Activated T-cell treated with anti-CD3 and anti-CD28 coated beads for 24 hours (primary cell): ENCODE data around the gene HDHD3.

ENCODE experiments used
- DNase-seq: peaks from one replicate; pipeline ENCODE4 v3.0.0-alpha.2; 2020; ENCODE audit warnings: low read depth

HDHD3 gene

DNA sequence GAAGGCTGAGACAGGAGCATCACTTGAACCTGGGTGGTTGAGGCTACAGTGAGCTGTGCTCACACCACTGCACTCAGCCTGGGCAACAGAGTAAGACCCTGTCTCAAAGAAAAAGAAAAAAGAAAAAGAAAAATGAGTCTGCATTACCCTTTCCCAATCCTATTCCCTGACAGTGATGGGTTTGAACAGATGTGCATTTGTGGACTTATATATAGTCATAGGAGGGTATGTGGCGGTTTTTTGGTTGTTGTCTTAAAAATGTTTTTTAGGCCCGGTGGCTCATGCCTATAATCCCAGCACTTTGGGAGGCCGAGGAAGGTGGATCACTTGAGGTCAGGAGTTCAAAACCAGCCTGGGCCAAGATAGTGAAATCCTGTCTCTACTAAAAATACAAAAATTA is 13.4 kb downstream of the HDHD3 start:
- no peak for DNase-seq

DNA sequence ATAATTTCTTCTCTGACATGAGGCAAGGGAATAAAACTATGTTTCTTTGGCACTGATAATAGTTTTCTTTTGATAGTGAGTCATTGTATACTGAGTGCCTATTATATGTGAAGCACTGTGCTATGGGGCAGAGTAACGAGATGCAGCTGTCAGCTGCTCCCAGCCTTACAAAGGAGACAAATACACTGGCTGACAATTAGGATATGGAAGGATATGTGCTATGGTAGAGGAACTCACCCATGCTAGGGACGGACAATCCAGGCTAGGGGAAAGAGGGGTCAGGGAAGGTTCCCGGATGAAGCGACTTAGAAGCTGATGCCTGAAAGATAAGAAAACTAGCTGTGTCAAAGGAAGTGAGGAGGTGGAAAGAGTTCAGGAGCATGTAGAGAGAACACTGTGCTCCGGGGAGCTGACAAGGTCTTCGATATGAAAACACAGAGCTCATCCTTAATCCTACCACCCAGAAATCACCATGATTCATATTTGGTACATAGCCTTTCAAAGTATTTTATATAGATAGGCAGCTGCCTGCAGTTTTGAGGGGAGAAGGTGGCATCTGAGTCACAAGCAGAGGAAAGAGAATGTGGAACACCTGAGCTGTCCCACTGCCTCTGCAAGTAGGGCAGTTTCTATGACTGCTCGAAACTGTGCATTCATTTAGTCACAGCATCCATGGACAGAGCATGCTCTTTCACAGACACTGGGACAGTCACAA is 15.3 kb downstream of the HDHD3 start:
- no peak for DNase-seq

DNA sequence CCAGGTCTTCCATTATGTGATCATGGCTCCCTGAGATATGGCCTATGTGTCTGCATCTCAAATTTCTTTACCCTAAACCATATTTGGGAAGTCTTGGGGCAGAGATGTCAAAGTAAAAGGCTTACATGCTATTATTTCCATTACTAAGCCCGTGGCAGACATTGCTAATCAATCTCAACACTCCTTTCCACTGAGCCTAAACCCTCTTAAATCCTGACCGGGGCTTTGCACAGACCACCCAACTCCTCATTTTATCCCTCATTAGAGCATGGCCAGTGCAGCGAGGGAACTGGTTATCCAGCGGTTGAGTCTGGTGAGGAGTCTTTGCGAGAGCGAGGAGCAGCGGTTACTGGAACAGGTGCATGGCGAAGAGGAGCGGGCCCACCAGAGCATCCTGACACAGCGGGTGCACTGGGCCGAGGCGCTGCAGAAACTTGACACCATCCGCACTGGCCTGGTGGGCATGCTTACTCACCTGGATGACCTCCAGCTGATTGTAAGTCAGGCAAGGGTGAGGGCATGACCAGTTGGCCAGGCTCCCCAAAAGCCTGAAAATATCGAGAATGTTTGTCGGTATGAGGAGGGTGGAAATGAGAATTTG is 16.4 kb downstream of the HDHD3 start:
- no peak for DNase-seq

DNA sequence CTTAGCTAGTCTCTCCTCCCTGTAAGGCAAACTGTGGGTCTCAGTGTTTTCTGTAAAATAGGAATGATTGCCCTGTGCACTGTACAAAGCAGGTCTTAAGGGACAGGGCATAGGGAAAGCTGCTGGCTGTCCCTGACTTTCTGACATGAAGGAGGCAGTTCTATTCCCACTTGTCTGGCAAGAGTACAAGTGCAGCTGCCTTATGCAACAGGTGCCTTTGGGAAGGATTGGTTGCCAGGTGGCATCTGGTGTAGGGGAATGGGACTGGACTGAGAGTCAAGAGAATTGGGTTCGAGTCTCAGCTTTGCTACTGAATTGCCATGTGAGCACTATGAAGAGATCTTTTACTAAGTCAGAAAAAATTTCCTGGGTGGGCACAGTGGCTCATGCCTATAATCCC is 17.4 kb downstream of the HDHD3 start:
- DNase-seq = no peak

DNA sequence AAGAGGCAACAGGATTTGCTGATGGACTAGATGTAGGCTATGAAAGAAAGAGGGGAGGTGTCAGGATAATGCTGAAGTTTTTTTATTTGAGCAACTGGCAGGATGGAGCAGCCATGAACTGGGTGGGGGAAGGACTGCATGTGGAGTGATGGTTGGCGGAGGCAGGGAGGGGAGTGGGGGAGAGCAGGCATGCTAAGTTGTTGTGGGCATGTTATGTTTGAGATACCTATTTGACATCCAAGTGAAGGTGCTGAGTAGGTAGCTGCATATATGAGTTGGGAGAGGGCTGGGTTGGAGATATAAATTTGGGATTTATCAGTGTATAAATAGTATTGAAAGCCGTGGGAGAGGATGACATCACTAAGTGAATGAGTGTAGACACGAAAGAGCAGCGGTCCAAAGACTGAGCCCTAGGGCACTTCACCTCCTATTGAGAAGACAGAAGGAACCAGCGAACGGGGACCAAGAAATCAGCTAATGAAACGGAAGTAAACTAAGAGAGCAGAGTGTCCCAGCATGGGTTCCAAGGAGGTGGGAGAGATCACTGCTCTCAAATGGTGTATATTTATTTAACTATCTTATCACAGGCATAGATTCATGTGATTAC is 20.0 kb downstream of the HDHD3 start:
- no peak for DNase-seq

DNA sequence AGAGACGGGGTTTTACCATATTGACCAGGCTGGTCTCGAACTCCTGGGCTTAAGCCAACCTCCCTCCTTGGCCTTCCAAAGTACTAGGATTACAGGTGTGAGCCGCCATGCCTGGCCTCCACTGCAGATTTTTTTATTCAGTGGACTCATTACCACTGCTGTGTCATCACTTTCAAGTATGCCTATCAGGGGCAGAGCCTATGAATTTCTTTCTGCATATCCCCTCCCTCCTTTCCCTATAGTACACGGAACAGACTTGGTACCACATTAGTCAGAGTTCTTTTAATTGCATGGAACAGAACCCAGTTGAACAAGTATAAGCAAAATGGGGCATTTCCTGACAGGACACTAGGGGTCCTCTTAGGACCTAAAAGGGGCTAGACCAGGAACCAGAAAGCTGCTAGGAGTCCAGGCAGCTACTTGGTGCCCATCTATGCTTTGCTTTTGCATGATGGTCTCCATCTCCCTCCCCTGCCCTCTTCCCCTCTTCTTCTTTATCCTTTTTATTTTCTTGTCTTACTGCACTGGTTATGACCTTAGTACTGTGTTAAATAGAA is 21.7 kb downstream of the HDHD3 start:
- no peak for DNase-seq

DNA sequence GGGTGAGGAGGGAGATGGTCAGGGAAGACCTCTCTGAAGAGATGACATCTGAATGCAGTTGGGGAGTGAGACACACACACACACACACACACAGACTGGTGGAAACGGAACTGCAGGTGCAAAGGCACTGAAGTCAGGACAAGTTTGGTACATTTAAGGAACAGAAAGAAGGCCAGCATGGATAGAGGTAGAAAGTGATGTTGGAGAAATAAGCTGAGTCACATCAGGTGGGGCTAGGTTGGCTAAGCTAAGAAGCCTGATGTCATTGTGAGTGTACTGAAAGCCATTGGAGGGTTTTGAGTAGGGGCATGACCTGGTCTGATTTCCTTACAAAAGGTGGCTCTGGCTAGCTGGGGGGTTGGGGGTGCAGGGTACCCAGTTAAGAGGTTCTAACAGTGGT is 24.4 kb downstream of the HDHD3 start:
- DNase-seq = no peak

DNA sequence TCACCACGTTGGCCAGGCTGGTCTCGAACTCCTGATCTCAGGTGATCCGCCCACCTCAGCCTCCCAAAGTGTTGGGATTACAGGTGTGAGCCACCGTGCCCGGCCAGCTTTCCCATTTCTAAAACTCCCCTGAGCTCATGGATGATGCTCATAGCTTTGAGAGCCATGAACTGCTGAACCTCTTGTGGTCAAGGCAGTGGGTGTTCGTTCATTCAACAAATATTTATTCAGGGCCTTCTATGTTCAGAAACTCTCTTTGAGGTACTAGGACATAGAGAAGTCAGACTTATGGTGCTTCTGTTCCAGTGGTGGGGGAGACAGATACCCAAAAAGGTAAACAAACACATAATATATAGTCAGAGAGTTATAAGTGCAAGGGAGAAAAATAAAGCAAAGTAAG is 24.8 kb downstream of the HDHD3 start:
- no peak for DNase-seq

DNA sequence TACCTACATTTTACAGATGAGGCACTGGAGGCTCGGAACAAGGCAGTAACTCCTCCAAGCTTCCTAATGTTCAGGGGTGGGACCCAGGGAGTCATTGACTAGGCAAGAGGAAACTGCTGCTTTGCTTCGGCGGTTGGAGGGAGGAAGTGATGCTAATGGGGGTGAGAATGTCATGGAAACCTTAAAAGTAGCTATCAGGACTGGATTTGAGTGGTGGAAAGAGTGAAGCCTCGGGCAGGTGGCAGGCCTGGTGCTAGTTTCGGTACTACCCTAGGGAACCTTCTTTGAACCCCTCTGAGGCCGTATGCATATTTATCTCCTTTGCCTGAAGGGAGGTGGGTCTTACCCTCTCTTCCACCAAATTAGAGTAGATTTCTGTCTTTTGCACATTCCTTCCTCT is 25.8 kb downstream of the HDHD3 start:
- no peak for DNase-seq

DNA sequence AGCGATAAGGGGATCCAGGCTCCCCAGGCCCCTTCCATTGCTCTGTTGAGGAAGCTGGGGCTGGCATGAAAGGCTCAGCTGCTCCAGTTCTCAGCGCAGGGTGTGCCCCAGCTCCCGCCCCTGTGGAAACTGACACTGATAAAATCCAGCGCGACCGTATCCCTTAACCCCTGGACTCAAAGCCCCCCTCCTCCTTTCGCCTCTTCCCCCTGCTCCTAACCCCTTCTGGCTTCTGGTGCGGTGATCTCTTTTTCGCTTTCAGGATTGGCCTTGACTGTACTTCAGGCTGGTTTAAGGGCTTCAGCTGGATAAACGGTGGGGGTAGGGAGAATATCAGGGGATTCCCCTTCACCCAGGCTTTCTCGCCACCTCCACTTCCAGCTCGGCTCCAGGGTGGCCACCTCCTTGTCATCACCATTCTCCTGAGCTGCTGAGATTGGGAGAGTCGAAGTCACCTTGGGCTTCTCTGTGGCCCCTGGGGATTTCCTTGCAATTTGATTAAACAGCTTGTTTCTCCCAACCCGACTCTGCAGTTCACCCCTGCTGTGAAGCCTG is 26.6 kb downstream of the HDHD3 start:
- no peak for DNase-seq

DNA sequence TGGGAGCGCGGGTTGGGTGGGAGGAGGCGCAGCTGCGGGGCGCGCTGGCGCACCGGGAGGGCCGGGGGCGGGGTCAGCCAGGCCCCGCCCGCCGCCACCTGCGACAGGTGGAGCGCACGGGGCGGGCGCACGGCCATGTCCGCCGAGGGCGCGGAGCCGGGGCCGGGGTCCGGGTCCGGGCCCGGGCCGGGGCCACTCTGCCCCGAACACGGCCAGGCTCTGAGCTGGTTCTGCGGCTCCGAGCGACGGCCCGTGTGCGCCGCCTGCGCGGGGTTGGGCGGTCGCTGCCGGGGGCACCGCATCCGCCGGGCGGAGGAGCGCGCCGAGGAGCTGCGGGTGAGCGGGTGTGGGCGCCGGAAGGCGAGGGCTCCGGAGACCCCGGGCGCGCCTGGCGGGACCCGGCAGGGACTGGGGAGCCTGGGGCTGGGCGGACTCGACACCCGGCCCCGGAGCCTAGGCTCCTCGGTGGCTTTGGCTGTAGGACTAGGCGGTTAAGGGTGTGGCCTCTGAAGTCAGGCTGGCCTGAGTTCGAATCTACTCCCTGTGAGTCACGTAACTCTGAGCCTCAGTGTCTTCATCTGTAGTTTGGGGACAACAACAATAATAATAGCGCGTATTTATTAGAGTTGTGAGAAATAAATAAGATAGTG is 27.2 kb downstream of the HDHD3 start, which contains the start of gene BSPRY:
Gene BSPRY, plus strand, starts transcription at position 97 of the 650 bp plus-strand sequence. Its CDS starts 39 bp downstream, at position 136.
- DNase-seq = no peak

DNA sequence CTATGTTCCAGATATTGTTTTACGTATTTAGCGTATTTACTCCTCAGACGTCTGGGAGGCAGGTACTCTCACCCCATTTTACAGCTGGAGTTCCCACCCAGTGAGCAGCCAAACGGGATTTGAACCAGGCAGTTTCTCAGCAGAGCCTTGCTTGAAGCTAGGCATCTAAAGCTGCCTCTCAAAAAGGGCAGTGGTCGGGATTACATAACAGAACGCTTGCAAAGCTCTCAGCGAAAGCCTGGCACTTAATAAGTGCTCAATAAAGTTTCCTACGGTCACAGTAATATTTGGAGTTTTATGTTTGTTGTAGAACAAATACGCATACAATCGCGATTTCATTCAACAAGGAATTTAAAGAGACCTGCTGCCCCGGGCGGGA is 27.7 kb downstream of the HDHD3 start:
- no peak for DNase-seq

DNA sequence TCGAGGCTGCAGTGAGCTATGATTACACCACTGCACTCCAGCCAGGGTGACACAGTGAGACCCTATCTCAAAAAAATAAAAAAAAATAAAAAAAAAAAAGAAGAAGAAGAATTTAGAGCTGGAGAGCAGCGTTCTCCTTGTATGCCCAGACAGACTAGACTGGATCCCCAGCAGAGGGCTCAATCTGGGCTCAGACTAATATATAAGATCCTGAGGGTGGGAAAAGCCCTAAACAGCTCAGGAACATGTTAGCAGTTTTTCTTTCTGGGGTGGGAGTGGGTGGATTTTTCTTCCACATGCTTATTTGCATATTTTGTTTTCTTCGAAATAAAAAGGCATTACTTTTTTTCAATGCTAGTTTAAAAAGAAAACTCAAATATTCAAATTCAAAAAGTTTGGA is 28.3 kb downstream of the HDHD3 start:
- DNase-seq = no peak

DNA sequence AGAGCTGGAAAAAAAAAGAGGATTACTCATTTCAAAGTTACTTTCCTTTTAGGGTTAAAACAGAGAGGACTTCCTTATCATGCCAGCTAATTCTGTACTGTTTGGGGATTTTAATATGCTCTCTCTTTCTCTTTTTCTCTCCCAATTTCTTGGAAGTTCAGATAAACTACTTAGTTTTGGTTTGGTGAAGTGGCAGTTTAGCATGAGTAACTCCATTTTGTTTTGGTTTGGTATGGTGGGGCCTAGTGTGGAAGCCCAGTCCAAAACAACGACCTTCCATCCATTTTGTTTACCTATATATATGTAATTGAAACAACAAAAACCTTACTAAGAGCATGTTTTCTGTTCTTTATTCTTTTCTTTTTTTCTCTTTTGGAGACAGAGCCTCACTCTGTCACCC is 31.1 kb downstream of the HDHD3 start:
- no peak for DNase-seq

DNA sequence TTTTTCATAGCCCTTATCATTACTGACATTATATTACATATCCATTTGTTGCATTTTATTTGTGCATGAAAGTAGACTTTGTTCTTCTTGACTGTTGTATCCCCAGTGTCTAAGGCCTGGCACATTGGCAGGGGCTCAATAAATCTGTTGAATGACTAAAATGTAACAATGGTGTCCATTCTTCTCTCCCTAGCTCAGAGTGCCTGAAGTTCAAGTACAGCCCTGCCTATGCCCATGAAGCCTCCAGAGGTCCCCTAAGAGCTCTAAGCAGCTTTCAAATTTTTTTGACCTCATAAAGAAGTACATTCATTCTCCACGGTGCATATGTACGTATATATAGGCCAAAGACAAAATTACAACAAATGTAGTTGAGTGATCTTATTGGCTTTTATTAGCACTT is 31.6 kb downstream of the HDHD3 start:
- no peak for DNase-seq

DNA sequence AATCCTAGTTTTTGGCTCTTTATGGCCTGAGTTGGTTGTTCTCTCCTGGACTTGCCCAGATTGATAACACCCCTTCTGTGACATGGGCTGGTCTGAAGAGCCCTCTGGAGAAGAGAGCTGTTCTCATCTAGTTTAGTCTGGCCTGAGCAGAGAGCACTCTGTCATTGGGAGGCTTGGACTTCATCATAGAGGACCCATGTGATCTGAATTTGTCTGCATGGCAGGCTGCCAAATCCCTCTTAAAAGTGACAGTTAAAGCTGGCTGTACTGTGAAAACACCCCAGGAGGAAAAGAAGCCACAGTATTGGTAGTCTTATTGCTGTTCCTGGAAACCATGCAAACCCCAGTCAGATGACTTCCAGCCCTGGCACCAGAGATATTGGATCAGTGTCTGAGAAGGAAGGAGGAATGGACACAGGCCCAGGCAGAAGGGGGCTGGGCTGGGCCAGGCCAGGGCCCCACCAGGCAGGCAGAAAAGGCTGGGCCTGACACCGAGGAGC is 33.0 kb downstream of the HDHD3 start:
- no peak for DNase-seq

DNA sequence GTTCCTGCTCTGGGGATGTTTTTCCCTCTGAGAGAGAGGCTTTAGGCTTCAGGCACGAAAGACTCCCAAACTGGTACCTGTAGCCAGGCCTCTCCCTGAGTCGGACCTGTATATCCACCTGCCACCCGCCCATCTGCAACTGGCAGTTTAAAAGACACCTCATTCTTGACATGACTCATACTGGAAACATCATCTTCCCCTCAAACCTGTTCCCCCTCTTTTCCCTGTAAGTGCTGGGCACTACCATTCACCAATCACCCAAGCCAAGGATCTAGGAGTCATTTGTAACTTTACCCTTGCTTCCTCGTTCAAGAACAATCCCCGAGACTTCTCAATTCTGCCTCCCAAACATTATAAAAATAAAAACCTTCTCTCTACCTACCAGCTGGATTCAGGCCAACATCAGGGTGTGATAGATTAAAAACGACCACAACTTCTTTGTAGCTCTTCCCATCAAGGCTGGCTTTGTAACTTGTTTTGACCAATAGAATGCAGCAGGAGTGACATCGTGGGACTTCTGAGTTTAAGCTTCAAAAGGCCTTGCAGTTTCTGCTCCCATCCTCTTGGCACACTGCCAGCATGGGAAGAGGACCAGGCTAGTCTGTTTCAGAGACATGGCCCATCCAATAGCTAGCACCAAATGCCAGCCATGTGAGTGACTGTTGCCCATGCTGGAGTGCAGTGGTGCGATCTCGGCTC is 34.9 kb downstream of the HDHD3 start:
- no peak for DNase-seq

DNA sequence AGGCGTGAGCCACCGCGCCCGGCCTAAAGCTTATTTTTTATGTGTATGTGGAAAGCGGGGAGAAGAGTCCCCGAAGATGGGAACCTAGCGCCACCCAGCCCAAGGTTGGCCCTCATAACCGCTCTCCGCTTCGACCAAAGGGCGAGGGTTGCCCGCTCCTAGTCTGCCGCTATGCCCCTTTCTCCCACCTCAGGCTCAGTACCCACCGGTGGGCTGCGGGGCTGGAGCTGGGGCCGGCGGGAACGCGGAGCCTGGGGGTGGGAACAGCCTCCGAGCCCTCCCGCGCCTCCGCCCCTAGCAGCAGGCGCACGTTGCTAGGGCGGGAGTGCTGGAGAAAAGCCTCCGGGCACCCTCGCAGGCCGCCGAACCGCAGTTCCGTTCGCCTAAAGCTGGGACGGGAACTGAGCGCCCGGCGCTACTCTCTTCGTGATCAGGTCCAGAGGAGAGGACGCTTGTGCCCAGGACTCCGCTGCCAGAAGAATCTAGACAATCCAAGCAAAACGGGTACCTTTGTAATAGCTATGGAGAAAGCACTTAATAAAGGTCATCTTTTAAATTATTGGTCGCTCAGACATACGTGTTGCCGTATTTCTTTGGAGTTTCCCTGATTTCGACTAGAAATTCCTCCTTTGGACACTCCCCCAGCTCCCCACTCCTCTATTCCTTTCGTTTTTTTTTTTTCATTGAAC is 36.6 kb downstream of the HDHD3 start, which contains the start of gene WDR31:
Gene WDR31, minus strand, starts transcription at position 265 of the 689 bp plus-strand sequence. CDS start 8,253 bp downstream, outside the sequence.
- DNase-seq = peak; percentile 77

DNA sequence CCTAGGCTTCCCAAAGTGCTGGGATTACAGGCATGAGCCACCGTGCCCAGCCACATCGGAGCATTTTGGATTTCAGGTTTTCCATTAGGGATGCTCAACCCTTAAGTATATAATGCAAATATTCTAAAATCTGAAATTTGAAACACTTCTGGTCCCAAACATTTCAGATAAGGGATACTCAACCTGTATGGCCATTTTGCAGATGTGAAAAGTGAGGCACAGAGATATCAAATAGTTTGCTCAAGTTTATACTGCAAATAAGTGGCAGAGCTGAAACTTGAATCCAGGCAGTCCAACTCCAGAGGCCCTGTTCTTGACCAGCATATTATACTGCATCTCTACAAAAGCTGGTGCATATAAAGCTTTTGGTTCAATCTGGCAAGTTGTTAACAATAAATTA is 39.1 kb downstream of the HDHD3 start:
- no peak for DNase-seq

DNA sequence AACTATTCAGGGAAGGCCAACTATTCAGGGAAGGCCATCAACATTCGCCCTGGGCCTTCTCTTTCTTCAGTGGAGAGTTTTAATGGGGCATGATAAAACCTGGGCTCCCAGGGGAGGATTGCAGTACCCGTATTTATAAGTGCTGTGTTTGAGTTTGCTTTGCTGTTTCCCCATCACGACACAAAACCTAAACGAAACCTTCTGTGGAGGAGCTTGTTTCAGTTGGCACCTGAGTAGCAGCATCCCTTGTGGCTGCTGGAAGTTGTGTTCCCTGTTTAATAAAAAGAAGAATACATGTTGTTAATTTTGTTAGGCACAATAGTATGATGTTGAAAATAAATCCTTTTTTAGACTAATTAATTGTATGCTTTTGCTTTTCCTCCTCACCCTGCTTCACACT is 45.0 kb downstream of the HDHD3 start:
- no peak for DNase-seq
